Smooth muscle cell of trachea (primary cell): Measurements from ENCODE around the gene TMBIM6. TPM values are rescaled to one million over a fixed set of nuclear protein-coding genes. Genes with fewer than 3 reads are reported as not detected.

Source experiments
- total RNA-seq: library from RNA; depleted of rRNA; stranded (reverse); fragments of >200 nt; gene quantifications from 2 replicates; pipeline ENCODE4 v1.2.1, GENCODE V29; 2014

Gene TMBIM6
- 453 and 812 TPM in 2 replicates for total RNA-seq

GRCh38 chr12:49740930-49741881 lies at the start of gene TMBIM6:
TSS of gene TMBIM6 (plus strand) at chr12:49741557. CDS start at chr12:49752494, 10,937 bp downstream.

DNA sequence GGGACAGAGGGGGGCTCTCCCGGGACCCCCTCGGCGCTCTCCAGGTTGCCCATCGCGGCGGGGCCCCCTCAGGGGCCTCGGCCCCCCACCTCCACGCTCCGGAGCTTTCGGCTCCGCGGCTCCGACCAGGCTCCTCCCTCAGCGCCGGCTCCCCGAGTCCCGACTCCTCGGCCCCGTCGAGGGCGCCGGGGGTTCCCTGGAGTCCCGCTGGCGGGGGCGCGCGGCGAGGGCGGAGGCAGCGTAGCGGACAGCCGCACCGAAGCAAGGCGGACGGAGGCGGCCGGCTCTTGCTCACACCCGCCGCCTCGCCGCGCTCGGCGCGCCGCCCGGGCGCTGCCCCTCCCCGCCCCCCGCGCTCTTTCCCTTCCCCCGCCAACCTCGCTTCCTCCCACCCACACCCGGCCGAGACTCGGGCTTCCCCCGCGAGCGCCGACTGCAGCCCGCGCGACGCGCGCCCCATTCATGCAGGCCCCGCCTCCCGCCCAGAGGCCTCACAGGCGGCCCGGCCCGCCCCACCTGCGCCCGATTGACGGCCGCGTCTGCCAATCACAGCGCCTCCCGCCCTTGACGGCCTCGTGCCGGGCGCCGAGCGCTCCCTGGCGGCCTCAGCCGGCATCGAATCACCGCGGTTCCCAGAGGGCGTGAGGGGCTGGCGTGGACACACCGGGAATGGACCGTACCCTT lies 34.1 kb upstream of the TMBIM6 start, which contains the start of gene FMNL3:
Gene FMNL3 (minus strand): TSS at position 278 of the 684 bp plus-strand sequence. CDS start 225 bp downstream, at position 53.

Other genes with a start within 250 kb of the TMBIM6 start
- under 0.01 and 0.33 TPM in 2 replicates for gene KCNH3, start 202.5 kb upstream of the TMBIM6 start, total RNA-seq
- gene MCRS1, start 173.4 kb upstream of the TMBIM6 start, total RNA-seq, result 55.2 and 62.8 TPM in 2 replicates
- 0.29 and 0.99 TPM in 2 replicates for gene FAM186B, start 135.9 kb upstream of the TMBIM6 start, total RNA-seq
- gene PRPF40B, start 118.0 kb upstream of the TMBIM6 start, total RNA-seq, result 12.6 and 17.0 TPM in 2 replicates
- 22.5 and 29.3 TPM in 2 replicates for gene FMNL3, start 34.2 kb upstream of the TMBIM6 start, total RNA-seq
- 18.6 and 22.3 TPM in 2 replicates for gene NCKAP5L, start 86.9 kb downstream of the TMBIM6 start, total RNA-seq
- 4.5 and 5.6 TPM in 2 replicates for gene BCDIN3D, start 101.5 kb downstream of the TMBIM6 start, total RNA-seq
- gene FAIM2, start 162.3 kb downstream of the TMBIM6 start, total RNA-seq, result 2.6 and 8.4 TPM in 2 replicates
- not detected in 2 replicates for gene AQP2, start 209.2 kb downstream of the TMBIM6 start, total RNA-seq
- gene AQP5, start 220.3 kb downstream of the TMBIM6 start, total RNA-seq, result not detected in 2 replicates
- not detected in 2 replicates for gene AQP6, start 231.4 kb downstream of the TMBIM6 start, total RNA-seq